Ascending aorta (tissue), 2 donors: ENCODE results near the gene UTF1. TPM values are rescaled to one million over a fixed set of nuclear protein-coding genes. Genes with fewer than 3 reads are reported as not detected.

Experiments
- DNase-seq, 2 donors: peaks; one replicate each; pipeline ENCODE4 v3.0.0-alpha.2; 2019; ENCODE audit warnings: low spot score in 2 of 2
- H3K27ac ChIP-seq, 2 donors: fragments of 200-600 bp; sonication (generic); one replicate each; pipeline ENCODE4 v1.5.1; 2016 to 2017; ENCODE audit warnings: mild to moderate bottlenecking in 1 of 2
- H3K27me3 ChIP-seq: fragments of 200-600 bp; sonication (generic); one replicate; pipeline ENCODE4 v1.5.1; 2017
- H3K36me3 ChIP-seq, 2 donors: fragments of 200-600 bp; sonication (generic); one replicate each; pipeline ENCODE4 v1.5.1; 2016
- H3K4me1 ChIP-seq, 2 donors: fragments of 200-600 bp; sonication (generic); one replicate each; pipeline ENCODE4 v1.5.1; 2016 to 2017; ENCODE audit warnings: mild to moderate bottlenecking in 1 of 2
- H3K4me3 ChIP-seq, 2 donors: fragments of 200-600 bp; sonication (generic); one replicate each; pipeline ENCODE4 v1.5.1; 2016 to 2017; ENCODE audit warnings: mild to moderate bottlenecking in 1 of 2
- H3K9me3 ChIP-seq, 2 donors: fragments of 200-600 bp; sonication (generic); one replicate each; pipeline ENCODE4 v1.5.1; 2016
- intact Hi-C: fragments of 100-400 bp; cut with DNase I; formaldehyde crosslinking; loops from one replicate; pipeline ENCODE4 v1.15.1; 2023
- total RNA-seq: library from RNA; depleted of rRNA; stranded (reverse); fragments of >200 nt; gene quantifications from one replicate; pipeline ENCODE4 v1.1.0, GENCODE V29; 2016
- TF ChIP-seq, protein P1 (sequence below), 3 experiments: fragments of 200-600 bp in 2 of 3; fragments of 450-650 bp in 1 of 3; sonication (generic) in 2 of 3; IDR thresholded peaks; one replicate each; pipeline ENCODE4 v1.5.1; 2016 to 2019; ENCODE audit warnings: antibody characterized with exemption in 3 of 3, mild to moderate bottlenecking in 1 of 3, moderate library complexity in 1 of 3

UTF1 gene, protein sequence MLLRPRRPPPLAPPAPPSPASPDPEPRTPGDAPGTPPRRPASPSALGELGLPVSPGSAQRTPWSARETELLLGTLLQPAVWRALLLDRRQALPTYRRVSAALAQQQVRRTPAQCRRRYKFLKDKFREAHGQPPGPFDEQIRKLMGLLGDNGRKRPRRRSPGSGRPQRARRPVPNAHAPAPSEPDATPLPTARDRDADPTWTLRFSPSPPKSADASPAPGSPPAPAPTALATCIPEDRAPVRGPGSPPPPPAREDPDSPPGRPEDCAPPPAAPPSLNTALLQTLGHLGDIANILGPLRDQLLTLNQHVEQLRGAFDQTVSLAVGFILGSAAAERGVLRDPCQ
- total RNA-seq = not detected

DNA sequence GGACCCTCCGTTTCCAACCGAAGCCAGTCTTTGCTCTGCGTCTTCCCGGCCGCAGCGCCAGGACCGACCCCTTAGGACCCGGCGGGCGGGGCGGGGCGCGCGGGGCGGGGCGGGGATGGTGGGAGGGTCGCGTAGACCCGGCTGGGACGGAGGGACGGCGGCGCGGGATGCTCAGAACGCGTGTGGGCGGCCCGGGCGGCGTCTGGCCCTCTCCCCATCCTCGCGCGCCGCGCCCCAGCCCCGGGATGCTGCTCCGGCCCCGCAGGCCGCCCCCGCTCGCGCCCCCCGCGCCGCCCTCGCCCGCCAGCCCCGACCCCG lies at the start of gene UTF1:
UTF1 (plus strand) TSS at position 174 of the 318 bp plus-strand sequence; CDS start at position 246, 72 bp downstream.
- Histone ChIP-seq H3K4me1 (no peaks in the 10 kb centered on the region), H3K27me3 (no peaks in the 10 kb centered on the region), H3K9me3 (no peaks in the 10 kb centered on the region), H3K27ac (no peak within 1 kb of the TSS), H3K4me3 (peak within 1 kb of the TSS in 1 of 2 donors; percentile 35), H3K36me3 (no peaks in the 10 kb centered on the region)
- no peak for DNase-seq
- TF ChIP-seq, protein P1, sequence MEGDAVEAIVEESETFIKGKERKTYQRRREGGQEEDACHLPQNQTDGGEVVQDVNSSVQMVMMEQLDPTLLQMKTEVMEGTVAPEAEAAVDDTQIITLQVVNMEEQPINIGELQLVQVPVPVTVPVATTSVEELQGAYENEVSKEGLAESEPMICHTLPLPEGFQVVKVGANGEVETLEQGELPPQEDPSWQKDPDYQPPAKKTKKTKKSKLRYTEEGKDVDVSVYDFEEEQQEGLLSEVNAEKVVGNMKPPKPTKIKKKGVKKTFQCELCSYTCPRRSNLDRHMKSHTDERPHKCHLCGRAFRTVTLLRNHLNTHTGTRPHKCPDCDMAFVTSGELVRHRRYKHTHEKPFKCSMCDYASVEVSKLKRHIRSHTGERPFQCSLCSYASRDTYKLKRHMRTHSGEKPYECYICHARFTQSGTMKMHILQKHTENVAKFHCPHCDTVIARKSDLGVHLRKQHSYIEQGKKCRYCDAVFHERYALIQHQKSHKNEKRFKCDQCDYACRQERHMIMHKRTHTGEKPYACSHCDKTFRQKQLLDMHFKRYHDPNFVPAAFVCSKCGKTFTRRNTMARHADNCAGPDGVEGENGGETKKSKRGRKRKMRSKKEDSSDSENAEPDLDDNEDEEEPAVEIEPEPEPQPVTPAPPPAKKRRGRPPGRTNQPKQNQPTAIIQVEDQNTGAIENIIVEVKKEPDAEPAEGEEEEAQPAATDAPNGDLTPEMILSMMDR (IDR thresholded peaks at IDR 0.05) = no peak
- intact Hi-C loops = no loop called here

DNA sequence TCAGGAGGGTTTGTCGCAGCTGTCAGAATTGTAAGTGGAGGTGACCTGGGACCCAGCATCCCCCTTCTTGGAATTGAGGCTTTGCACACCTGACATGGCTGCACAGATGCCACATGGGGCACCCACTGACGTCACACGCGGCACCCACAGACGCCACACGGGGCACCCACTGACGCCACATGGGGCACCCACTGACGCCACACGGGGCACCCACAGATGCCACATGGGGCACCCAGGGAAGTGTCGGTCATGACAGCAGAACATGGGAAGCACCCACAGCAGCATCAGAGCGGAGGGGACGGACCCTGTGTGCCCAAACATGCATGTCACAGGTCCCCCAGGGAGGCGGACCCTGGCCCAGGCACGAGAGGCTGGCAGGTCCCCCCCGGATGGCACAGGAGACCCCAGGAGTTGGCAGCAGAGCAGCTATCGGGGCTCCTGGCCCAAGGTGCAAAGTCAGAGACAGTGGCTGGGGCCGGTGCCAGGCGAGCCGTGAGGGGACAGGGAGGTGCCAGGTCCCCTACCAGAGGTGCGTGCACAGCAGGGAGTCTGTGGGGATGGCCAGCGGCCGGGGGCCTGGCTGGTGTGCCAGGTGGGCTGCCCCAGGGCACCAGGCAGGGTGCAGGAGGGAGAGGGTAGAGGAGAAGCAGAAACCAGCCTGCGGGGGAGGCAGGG lies 48.9 kb upstream of the UTF1 start:
- intact Hi-C loops = no loop called here
- no peak for DNase-seq
- no peak overlapping the region for H3K27ac ChIP-seq
- no peaks in the 10 kb centered on the region for H3K27me3 ChIP-seq
- no peaks in the 10 kb centered on the region for H3K36me3 ChIP-seq
- no peak overlapping the region for H3K4me3 ChIP-seq
- TF ChIP-seq, protein P1 (IDR thresholded peaks at IDR 0.05) = no peak
- no peaks in the 10 kb centered on the region for H3K9me3 ChIP-seq
- H3K4me1 ChIP-seq = no peaks in the 10 kb centered on the region

DNA sequence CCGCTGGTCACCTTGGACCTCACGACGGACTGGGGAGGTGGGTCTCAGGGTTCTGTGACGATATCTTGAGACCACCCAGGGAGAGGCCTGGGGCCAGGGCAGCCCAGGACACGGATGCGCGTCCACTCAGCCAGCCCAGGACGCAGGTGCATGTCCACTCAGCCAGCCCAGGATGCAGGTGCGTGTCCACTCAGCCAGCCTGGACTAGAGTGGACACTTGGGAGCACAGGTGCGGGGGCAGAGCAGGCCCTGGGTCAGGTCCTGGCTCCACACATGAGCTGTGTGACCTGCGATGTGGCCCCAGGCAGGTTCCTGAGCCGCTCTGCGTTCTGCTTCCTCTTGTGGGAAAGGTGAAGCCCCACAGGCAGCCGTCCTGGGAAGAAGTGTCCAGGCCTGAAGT lies 47.8 kb upstream of the UTF1 start:
- TF ChIP-seq, protein P1 (IDR thresholded peaks at IDR 0.05) = no peak
- no peak for DNase-seq
- Histone ChIP-seq H3K27ac (no peak overlapping the region), H3K27me3 (no peaks in the 10 kb centered on the region), H3K4me1 (no peaks in the 10 kb centered on the region), H3K9me3 (no peaks in the 10 kb centered on the region), H3K4me3 (no peak overlapping the region), H3K36me3 (no peaks in the 10 kb centered on the region)
- intact Hi-C loops = no loop called here

DNA sequence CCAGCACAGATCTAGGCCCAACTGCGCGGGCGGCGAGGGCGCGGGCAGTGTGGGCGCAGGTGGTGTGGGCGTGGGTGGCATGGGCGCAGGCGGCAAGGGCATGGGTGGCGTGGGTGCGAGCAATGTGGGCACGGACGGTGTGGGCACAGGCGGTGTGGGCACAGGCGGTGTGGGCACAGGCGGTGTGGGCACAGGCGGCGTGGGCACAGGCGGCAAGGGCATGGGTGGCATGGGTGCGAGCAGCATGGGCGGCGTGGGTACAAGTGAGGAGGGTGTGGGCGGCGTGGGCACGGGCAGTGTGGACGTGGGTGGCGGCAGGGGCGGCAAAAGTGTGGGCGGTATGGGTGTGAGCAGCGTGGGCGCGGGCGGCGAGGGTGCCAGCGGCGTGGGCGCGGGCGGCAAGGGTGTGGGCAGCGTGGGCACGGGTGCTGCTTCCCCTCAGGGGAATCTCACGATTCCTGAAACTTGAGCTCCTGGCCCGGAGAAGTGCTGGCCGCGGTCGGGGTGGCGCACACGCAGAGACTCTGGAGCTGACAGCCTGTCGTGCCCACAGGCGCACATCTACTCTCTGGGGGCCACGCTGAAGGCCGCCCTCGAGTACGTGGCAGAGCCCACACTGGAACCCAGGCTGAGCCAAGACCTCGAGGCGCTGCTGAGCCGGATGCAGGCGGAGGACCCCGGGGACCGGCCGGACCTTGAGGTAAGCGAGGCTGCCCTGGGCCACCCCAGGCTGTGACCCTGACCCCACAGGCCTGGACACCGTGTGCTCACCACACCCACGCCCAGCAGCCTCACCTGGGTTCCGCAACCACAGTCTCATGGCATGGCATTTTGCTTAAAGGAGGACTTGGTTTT lies 47.0 kb upstream of the UTF1 start:
- Histone ChIP-seq H3K36me3 (no peaks in the 10 kb centered on the region), H3K27ac (no peak overlapping the region), H3K4me3 (no peak overlapping the region), H3K27me3 (no peaks in the 10 kb centered on the region), H3K4me1 (no peaks in the 10 kb centered on the region), H3K9me3 (no peaks in the 10 kb centered on the region)
- no peak for DNase-seq
- intact Hi-C loops = no loop called here
- TF ChIP-seq, protein P1 (IDR thresholded peaks at IDR 0.05) = no peak

DNA sequence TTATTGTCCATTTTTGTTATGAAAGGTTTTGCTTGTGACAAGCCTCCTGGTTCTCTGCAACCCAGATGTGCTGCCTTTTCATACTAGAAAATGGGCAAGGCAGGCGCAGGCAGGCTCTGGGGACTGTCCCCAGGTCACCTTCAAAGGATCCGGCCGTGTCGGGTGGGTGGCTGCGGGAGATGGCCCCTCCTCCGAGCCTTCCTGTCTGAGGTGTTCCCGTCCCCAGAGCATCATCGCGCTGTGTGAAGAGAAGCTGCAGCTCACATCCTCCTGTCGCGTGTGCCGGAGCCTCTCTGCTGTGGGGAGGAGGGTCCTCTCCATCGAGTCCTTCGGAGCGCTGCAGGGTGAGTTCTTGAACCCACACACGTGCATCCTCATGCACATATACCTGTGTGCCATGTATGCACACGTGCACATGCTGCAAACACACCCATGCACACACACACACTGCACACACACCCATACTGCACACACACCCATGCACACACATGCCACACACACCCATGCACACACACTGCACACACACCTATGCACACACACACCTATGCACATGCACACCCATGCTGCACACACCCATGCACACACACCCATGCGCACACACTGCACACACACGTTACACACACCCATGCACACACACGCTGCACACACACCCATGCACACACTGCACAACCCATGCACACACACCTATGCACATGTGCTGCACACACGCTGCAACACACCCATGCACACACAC lies 46.2 kb upstream of the UTF1 start:
- no peak for DNase-seq
- Histone ChIP-seq H3K4me3 (no peak overlapping the region), H3K4me1 (no peaks in the 10 kb centered on the region), H3K27me3 (no peaks in the 10 kb centered on the region), H3K27ac (no peak overlapping the region), H3K9me3 (no peaks in the 10 kb centered on the region), H3K36me3 (no peaks in the 10 kb centered on the region)
- intact Hi-C loops = no loop called here
- TF ChIP-seq, protein P1 (IDR thresholded peaks at IDR 0.05) = no peak
